Measurements from ENCODE around the gene IFT43.

GRCh38 chr14:76073717-76074116, 88.2 kb downstream of the IFT43 start:
- no peak for TF ChIP-seq CTCF (IDR thresholded peaks at IDR 0.05)
- no peak for TF ChIP-seq POLR2AphosphoS5 (IDR thresholded peaks at IDR 0.05; ENCODE audit: low read depth, low read length)
- no peak for TF ChIP-seq TCF7L2 (IDR thresholded peaks at IDR 0.05; ENCODE audit: low read depth, low read length)
- no peak for TF ChIP-seq REST (IDR thresholded peaks at IDR 0.05; ENCODE audit: insufficient read depth in 1 of 2, low read depth in 2 of 2, low read length in 1 of 2)

Data from Panc1 (cell line).